ENCODE results near the gene RFX2.

Gene RFX2

DNA sequence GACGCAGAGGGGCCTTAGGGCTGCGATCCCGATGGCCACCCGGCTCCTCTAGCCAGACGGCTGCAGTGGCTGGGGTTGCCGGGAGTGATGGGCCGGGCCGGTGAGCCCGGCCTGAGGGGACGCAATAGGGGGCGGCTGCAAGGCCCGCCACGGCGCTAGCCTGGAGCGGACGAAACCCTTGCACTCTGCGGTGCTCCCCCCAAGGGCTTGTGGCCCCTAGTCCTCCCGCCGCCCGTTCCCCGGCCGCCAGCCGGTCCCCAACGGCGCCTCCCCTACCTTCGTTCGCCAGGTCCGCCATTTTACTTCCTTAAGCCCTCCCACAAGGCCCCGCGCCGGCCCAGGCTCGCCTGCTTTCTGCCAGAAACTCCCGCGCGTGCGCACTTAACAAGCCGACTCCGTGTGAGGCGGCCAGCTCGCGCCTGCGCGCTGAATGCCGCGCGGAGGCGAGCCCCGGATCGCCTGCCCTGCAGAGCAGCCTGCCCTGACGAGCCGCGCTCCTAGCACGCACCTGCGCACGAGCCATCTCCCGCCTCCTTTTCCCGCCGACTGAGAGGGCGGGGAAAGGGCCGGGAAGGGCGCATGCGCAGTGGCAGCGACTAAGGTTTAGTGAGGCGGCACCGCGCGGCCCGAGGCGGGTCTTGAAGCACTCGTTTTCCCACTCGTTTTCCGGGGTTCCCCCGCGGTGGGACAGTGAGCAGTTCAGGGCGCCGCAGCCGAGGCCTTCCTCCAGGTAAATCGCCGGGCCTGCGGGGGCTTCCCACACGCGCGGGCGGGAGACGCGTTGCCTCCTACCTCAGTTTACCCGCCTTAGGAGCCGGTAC lies 132.3 kb downstream of the RFX2 start, which contains the start of gene RANBP3:
RANBP3 (minus strand) TSS at position 356 of the 821 bp plus-strand sequence; CDS start at position 298, 58 bp downstream.
- TF ChIP-seq, protein P1, sequence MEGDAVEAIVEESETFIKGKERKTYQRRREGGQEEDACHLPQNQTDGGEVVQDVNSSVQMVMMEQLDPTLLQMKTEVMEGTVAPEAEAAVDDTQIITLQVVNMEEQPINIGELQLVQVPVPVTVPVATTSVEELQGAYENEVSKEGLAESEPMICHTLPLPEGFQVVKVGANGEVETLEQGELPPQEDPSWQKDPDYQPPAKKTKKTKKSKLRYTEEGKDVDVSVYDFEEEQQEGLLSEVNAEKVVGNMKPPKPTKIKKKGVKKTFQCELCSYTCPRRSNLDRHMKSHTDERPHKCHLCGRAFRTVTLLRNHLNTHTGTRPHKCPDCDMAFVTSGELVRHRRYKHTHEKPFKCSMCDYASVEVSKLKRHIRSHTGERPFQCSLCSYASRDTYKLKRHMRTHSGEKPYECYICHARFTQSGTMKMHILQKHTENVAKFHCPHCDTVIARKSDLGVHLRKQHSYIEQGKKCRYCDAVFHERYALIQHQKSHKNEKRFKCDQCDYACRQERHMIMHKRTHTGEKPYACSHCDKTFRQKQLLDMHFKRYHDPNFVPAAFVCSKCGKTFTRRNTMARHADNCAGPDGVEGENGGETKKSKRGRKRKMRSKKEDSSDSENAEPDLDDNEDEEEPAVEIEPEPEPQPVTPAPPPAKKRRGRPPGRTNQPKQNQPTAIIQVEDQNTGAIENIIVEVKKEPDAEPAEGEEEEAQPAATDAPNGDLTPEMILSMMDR (IDR thresholded peaks at IDR 0.05; ENCODE audit: low read depth, low read length): no peak
- in situ Hi-C loops (cut with HindIII; ENCODE audit: low sequenced_read_pairs): no loop called here
- H3K4me3 ChIP-seq (ENCODE audit: low read depth, low read length): peak within 1 kb of the TSS; percentile 91
- peak; percentile 99 for DNase-seq (ENCODE audit: low read depth, low spot score)

DNA sequence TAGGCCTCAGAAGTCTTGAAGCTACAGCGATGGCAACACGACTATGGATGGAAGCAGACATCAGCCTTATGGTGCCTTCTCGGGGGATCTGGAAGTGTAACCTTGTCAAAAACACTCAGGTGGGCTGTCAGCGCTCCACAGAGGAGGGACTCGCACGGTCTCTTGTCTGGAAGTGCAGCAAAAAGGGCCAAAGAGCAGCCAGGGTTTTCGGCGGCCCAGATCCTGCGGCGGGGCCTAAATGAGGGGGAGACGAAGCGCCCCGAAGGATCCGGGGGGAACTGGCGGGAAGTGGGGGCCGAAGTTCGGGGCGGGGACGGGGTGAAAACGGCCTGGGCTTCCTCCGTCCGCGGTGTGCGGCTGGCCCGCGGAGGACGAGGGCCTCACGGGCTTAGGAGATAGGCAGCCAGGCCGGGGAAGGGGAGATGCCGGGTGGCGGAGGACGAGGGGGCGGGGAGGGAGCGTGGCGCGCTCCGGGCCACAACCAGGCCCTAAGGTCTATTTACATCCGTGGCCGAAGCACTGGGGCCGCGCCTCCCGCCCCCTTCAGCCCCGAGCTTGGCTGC lies 133.0 kb downstream of the RFX2 start:
- in situ Hi-C loops (cut with HindIII; ENCODE audit: low sequenced_read_pairs): no loop called here
- TF ChIP-seq, protein P1 (IDR thresholded peaks at IDR 0.05; ENCODE audit: low read depth, low read length): no peak
- no peak for DNase-seq (ENCODE audit: low read depth, low spot score)
- peak overlapping the region; percentile 91 for H3K4me3 ChIP-seq (ENCODE audit: low read depth, low read length)

DNA sequence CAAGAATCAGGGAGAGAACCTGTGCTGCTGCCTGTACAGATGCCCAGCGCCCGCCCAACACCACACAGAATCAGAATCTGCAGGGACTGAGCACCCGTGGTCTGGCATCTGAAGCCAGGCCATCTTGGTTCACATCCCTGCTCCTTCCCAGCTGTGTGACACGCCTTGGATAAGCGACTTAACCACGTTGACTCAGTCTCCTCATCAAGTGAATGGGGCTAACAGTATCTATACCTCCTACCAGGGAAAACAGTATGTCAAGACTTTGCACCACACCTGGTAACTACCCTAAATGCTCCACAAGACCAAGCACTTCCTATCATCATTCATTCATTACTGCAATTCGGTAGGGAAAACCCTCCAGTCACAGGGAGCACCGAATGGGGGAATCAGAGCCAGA lies 133.5 kb downstream of the RFX2 start:
- in situ Hi-C loops (cut with HindIII; ENCODE audit: low sequenced_read_pairs): no loop called here
- TF ChIP-seq, protein P1 (IDR thresholded peaks at IDR 0.05; ENCODE audit: low read depth, low read length): no peak
- peak overlapping the region; percentile 91 for H3K4me3 ChIP-seq (ENCODE audit: low read depth, low read length)
- DNase-seq (ENCODE audit: low read depth, low spot score): no peak

DNA sequence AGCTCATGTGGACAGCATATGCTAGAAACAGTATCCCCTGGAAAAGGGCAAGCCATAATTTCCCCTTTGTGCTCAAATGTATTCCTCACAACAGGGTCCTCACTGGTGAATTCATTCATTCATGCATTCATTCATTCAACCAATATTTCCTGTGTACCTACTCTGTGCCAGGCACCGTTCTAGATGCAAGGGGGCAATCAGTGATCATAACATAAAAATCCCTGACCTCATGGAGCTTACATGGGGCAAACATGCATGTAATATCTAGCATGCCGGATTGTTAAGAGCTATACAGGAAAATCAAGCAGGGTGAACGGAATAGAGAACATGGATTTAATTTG lies 134.9 kb downstream of the RFX2 start:
- in situ Hi-C loops (cut with HindIII; ENCODE audit: low sequenced_read_pairs): no loop called here
- DNase-seq (ENCODE audit: low read depth, low spot score): no peak
- TF ChIP-seq, protein P1 (IDR thresholded peaks at IDR 0.05; ENCODE audit: low read depth, low read length): no peak
- no peak overlapping the region for H3K4me3 ChIP-seq (ENCODE audit: low read depth, low read length)

DNA sequence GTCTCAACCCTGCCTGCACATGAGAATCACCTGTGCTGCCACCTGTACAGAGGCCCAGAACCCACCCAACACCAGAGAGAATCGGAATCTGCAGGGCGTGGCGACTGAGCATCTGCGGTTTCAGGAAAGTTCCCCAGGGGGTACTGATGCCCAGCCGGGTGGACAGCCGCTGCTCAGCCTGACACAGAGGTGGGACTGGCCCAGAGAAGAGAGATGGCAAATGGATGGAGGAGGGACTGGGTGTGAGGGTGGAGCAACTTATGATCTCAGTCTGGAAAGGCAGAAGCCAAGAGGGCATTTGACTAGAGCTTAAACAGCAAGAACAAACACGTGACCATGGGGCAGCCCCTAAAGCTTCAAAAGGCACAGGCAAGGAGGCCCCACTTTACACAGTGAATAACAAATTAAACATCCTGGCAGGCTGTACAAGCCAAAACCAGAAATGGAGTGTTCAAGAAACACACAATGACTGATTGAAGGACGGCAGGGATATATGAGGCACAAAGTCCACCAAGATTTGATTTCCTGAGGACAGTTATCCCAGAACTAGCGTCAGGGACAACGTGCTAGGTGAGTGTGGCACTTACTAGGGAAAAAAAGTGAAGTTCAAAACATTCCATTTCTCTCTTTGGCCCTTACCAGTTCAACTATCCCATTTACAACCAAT lies 135.4 kb downstream of the RFX2 start:
- DNase-seq (ENCODE audit: low read depth, low spot score): no peak

More for the DNA sequence above, 135.4 kb downstream of the RFX2 start:
- TF ChIP-seq, protein P1 (IDR thresholded peaks at IDR 0.05; ENCODE audit: low read depth, low read length): no peak
- in situ Hi-C loops (cut with HindIII; ENCODE audit: low sequenced_read_pairs): no loop called here
- no peak overlapping the region for H3K4me3 ChIP-seq (ENCODE audit: low read depth, low read length)

All from astrocyte of the spinal cord (primary cell).